Naive B cell (primary cell): ENCODE data around the gene GLIS1. TPM values are rescaled to one million over a fixed set of nuclear protein-coding genes. Genes with fewer than 3 reads are reported as not detected.
A peak's percentile ranks its signal among the peaks of the same experiment; 100 is the strongest.
"Not testable (repeated sequence)": the region's sequence is repeated elsewhere in the genome, so short reads cannot be mapped to it uniquely, and the experiment has no call there.

Experiments used
- ATAC-seq, 2 donors: fragments of 150-1000 bp; cut with Tn5 transposase; 2 replicates each; pipeline ENCODE4 v1.10.0; 2021; ENCODE audit warnings: low read depth in 2 of 2, mild to moderate bottlenecking in 2 of 2, moderate library complexity in 2 of 2
- DNase-seq: peaks from one replicate; pipeline ENCODE4 v3.0.0; 2022
- H3K27ac Mint-ChIP-seq, 6 donors: one replicate each; pipeline ENCODE4 v1.8.0; 2020 to 2022; ENCODE audit warnings: mild to moderate bottlenecking in 6 of 6, mixed read lengths in 6 of 6, moderate library complexity in 5 of 6, inconsistent platforms in 2 of 6
- H3K27me3 Mint-ChIP-seq, 3 donors: one replicate each; pipeline ENCODE4 v1.8.0; 2021 to 2022; ENCODE audit warnings: mixed read lengths in 3 of 3, mild to moderate bottlenecking in 1 of 3
- H3K36me3 Mint-ChIP-seq, 2 donors: one replicate each; pipeline ENCODE4 v1.8.0; 2020 to 2022; ENCODE audit warnings: mixed read lengths in 2 of 2, inconsistent platforms in 1 of 2, mild to moderate bottlenecking in 1 of 2
- H3K4me1 Mint-ChIP-seq, 3 donors: one replicate each; pipeline ENCODE4 v1.8.0; 2020 to 2022; ENCODE audit warnings: mixed read lengths in 3 of 3, inconsistent platforms in 1 of 3, mild to moderate bottlenecking in 1 of 3, moderate library complexity in 1 of 3
- H3K4me3 Mint-ChIP-seq, 8 donors: one replicate each; pipeline ENCODE4 v1.8.0; 2020 to 2022; ENCODE audit warnings: mild to moderate bottlenecking in 8 of 8, mixed read lengths in 8 of 8, moderate library complexity in 8 of 8, inconsistent platforms in 2 of 8
- H3K9me3 Mint-ChIP-seq, 7 donors: one replicate each; pipeline ENCODE4 v1.8.0; 2020 to 2022; ENCODE audit warnings: mixed read lengths in 7 of 7, mild to moderate bottlenecking in 5 of 7, inconsistent platforms in 2 of 7, moderate library complexity in 1 of 7
- polyA plus RNA-seq, 6 donors: library from polyadenylated mRNA; unstranded; fragments of 300-500 nt; fragmentation: Illumina TruSeq; gene quantifications; one replicate each; pipeline ENCODE4 v1.2.3, GENCODE V29; 2021; ENCODE audit warnings: low read depth in 6 of 6

The GLIS1 gene
- polyA plus RNA-seq, 6 donors from 2014 or later = not detected

GRCh38 chr1:53655931-53656746 lies 82.8 kb downstream of the GLIS1 start:
- no peak for DNase-seq
- Mint-ChIP-seq H3K9me3 (peaks cover 0 to 1% (median 0%) of the 10 kb centered on the region in 7 donors), H3K36me3 (no peaks in the 10 kb centered on the region), H3K4me1 (no peaks in the 10 kb centered on the region), H3K27ac (no peak overlapping the region), H3K27me3 (peaks cover 0 to 24% (median 19%) of the 10 kb centered on the region in 3 donors), H3K4me3 (no peak overlapping the region)
- ATAC-seq = no peak

GRCh38 chr1:53654216-53655210 lies 84.5 kb downstream of the GLIS1 start:
- no peak for DNase-seq
- peaks cover 0 to 24% (median 14%) of the 10 kb centered on the region in 3 donors for H3K27me3 Mint-ChIP-seq

GRCh38 chr1:53653631-53654030 lies 85.3 kb downstream of the GLIS1 start:
- H3K36me3 Mint-ChIP-seq = no peaks in the 10 kb centered on the region
- ATAC-seq (no peak), DNase-seq (no peak)
- peaks cover 0 to 1% (median 0%) of the 10 kb centered on the region in 7 donors for H3K9me3 Mint-ChIP-seq
- no peak overlapping the region for H3K4me3 Mint-ChIP-seq
- H3K4me1 Mint-ChIP-seq = no peaks in the 10 kb centered on the region
- H3K27ac Mint-ChIP-seq = no peak overlapping the region
- H3K27me3 Mint-ChIP-seq = peaks cover 0 to 24% (median 14%) of the 10 kb centered on the region in 3 donors

More at GRCh38 chr1:53654216-53655210, 84.5 kb downstream of the GLIS1 start:
- Mint-ChIP-seq H3K9me3 (peaks cover 0 to 1% (median 0%) of the 10 kb centered on the region in 7 donors), H3K4me1 (no peaks in the 10 kb centered on the region), H3K4me3 (no peak overlapping the region), H3K27ac (peak overlapping the region in 1 of 6 donors; percentile 10), H3K36me3 (no peaks in the 10 kb centered on the region)
- ATAC-seq = no peak

GRCh38 chr1:53653200-53653575 lies 85.8 kb downstream of the GLIS1 start:
- Mint-ChIP-seq H3K27me3 (peaks cover 0 to 22% (median 17%) of the 10 kb centered on the region in 3 donors), H3K9me3 (peaks cover 0 to 1% (median 0%) of the 10 kb centered on the region in 7 donors), H3K4me3 (no peak overlapping the region), H3K36me3 (no peaks in the 10 kb centered on the region), H3K27ac (no peak overlapping the region), H3K4me1 (no peaks in the 10 kb centered on the region)
- ATAC-seq (no peak), DNase-seq (no peak)

- Mint-ChIP-seq H3K27me3 (peaks cover 0 to 16% (median 13%) of the 10 kb centered on the region in 3 donors), H3K36me3 (no peaks in the 10 kb centered on the region), H3K27ac (no peak overlapping the region), H3K4me1 (no peaks in the 10 kb centered on the region), H3K4me3 (no peak overlapping the region), H3K9me3 (peaks cover 0 to 1% (median 0%) of the 10 kb centered on the region in 7 donors)
- DNase-seq (no peak), ATAC-seq (no peak)
Measured at GRCh38 chr1:53652441-53653199, 86.3 kb downstream of the GLIS1 start.

GRCh38 chr1:53651356-53651755 lies 87.6 kb downstream of the GLIS1 start:
- Mint-ChIP-seq H3K4me1 (no peaks in the 10 kb centered on the region), H3K27me3 (peaks cover 0 to 20% (median 15%) of the 10 kb centered on the region in 3 donors), H3K27ac (peak overlapping the region in 1 of 6 donors; percentile 16), H3K9me3 (peaks cover 0 to 3% (median 0%) of the 10 kb centered on the region in 7 donors), H3K36me3 (no peaks in the 10 kb centered on the region), H3K4me3 (no peak overlapping the region)
- ATAC-seq (no peak), DNase-seq (no peak)

- H3K4me1 Mint-ChIP-seq = no peaks in the 10 kb centered on the region
- no peak for DNase-seq
- H3K36me3 Mint-ChIP-seq = no peaks in the 10 kb centered on the region
- H3K4me3 Mint-ChIP-seq = no peak overlapping the region
- H3K9me3 Mint-ChIP-seq = peaks cover 0 to 3% (median 0%) of the 10 kb centered on the region in 7 donors
- no peak for ATAC-seq
- H3K27ac Mint-ChIP-seq = no peak overlapping the region
- H3K27me3 Mint-ChIP-seq = peaks cover 0 to 19% (median 16%) of the 10 kb centered on the region in 3 donors
Measured at GRCh38 chr1:53648516-53648915, 90.4 kb downstream of the GLIS1 start.

GRCh38 chr1:53647915-53648314 lies 91.0 kb downstream of the GLIS1 start:
- DNase-seq, H3K4me1 Mint-ChIP-seq, H3K4me3 Mint-ChIP-seq, H3K27ac Mint-ChIP-seq, ATAC-seq, H3K9me3 Mint-ChIP-seq, H3K36me3 Mint-ChIP-seq: not testable (repeated sequence)
- H3K27me3 Mint-ChIP-seq = peaks cover 0 to 19% (median 16%) of the 10 kb centered on the region in 3 donors

- Mint-ChIP-seq H3K27ac (no peak overlapping the region), H3K36me3 (no peaks in the 10 kb centered on the region), H3K4me1 (no peaks in the 10 kb centered on the region), H3K9me3 (peaks cover 0 to 3% (median 0%) of the 10 kb centered on the region in 7 donors), H3K4me3 (no peak overlapping the region), H3K27me3 (peaks cover 0 to 19% (median 16%) of the 10 kb centered on the region in 3 donors)
- DNase-seq = no peak
- no peak for ATAC-seq
Measured at GRCh38 chr1:53646732-53647131, 92.2 kb downstream of the GLIS1 start.

GRCh38 chr1:53645690-53646078 lies 93.3 kb downstream of the GLIS1 start:
- Mint-ChIP-seq H3K27ac (no peak overlapping the region), H3K27me3 (peaks cover 0 to 19% (median 16%) of the 10 kb centered on the region in 3 donors)

GRCh38 chr1:53644909-53645689 lies 93.9 kb downstream of the GLIS1 start:
- H3K9me3 Mint-ChIP-seq = peaks cover 0 to 3% (median 0%) of the 10 kb centered on the region in 7 donors
- H3K4me1 Mint-ChIP-seq = no peaks in the 10 kb centered on the region
- no peak overlapping the region for H3K4me3 Mint-ChIP-seq
- peaks cover 0 to 19% (median 16%) of the 10 kb centered on the region in 3 donors for H3K27me3 Mint-ChIP-seq
- no peak overlapping the region for H3K27ac Mint-ChIP-seq
- no peak for ATAC-seq
- no peaks in the 10 kb centered on the region for H3K36me3 Mint-ChIP-seq
- no peak for DNase-seq

More at GRCh38 chr1:53645690-53646078, 93.3 kb downstream of the GLIS1 start:
- Mint-ChIP-seq H3K36me3 (no peaks in the 10 kb centered on the region), H3K9me3 (peaks cover 0 to 3% (median 0%) of the 10 kb centered on the region in 7 donors), H3K4me1 (no peaks in the 10 kb centered on the region), H3K4me3 (no peak overlapping the region)
- DNase-seq (no peak), ATAC-seq (no peak)

GRCh38 chr1:53644496-53644895 lies 94.5 kb downstream of the GLIS1 start:
- ATAC-seq (no peak), DNase-seq (no peak)
- Mint-ChIP-seq H3K4me3 (no peak overlapping the region), H3K9me3 (peaks cover 0 to 3% (median 0%) of the 10 kb centered on the region in 7 donors), H3K27me3 (peaks cover 0 to 19% (median 16%) of the 10 kb centered on the region in 3 donors), H3K36me3 (no peaks in the 10 kb centered on the region), H3K4me1 (no peaks in the 10 kb centered on the region), H3K27ac (peak overlapping the region in 1 of 6 donors; percentile 27)
